K562 (cell line): ENCODE measurements around the gene CTNNA3. TPM values are rescaled to one million over a fixed set of nuclear protein-coding genes. Genes with fewer than 3 reads are reported as not detected.
"Not testable (repeated sequence)": the region's sequence is repeated elsewhere in the genome, so short reads cannot be mapped to it uniquely, and the experiment has no call there.

Experiments used
- ATAC-seq: fragments of 200-7000 bp; cut with Tn5 transposase; 3 replicates; pipeline ENCODE4 v1.9.1; 2020; ENCODE audit warnings: moderate library complexity
- BruUV-seq: library from RNA; stranded (reverse); fragments of 400-500 nt; replicated peaks from 2 replicates; lab custom pipeline; 2021; lab: Mats Ljungman, UMichigan
- CTCF ChIA-PET: fragments of 300-600 bp; formaldehyde crosslinking; extraction: SDS; loops from one replicate; lab custom pipeline; 2021; ENCODE audit warnings: low intra/inter-chr PET ratio; lab: Yijun Ruan, JAX
- POLR2A ChIA-PET: fragments of 300-600, 350-650 bp; sonication (Branson Sonifier 250); formaldehyde crosslinking; extraction: SDS; loops from one replicate; lab custom pipeline; 2021; ENCODE audit warnings: antibody characterized with exemption, inconsistent platforms; lab: Yijun Ruan, JAX
- DNase-seq, 4 experiments: peaks; one replicate each; pipeline versions ENCODE4 v3.0.0 to v3.0.0-alpha.2; 2011 to 2018; ENCODE audit warnings: low spot score in 3 of 4, mixed read lengths in 3 of 4; ENCODE audit errors: extremely low read depth in 1 of 4
- FAIRE-seq: peaks from 2 replicates; lab custom pipeline; 2011; peaks lifted over from hg19 to GRCh38; lab: Jason Lieb, UNC
- H2AFZ ChIP-seq: 2 replicates; pipeline ENCODE4 v1.6.0; 2011; ENCODE audit warnings: low read depth, low read length, control low read depth, inconsistent platforms
- H3K27ac ChIP-seq: fragments of 200-600 bp; 3 replicates; pipeline ENCODE4 v1.8.0; 2011; ENCODE audit warnings: low read depth, mild to moderate bottlenecking, control low read depth, inconsistent platforms, low read length, moderate library complexity, mixed read lengths; ENCODE audit errors: extremely low read depth
- H3K27me3 ChIP-seq, 2 experiments: fragments of 300-600 bp in 1 of 2; 2 replicates in 1 of 2; 3 replicates in 1 of 2; pipeline versions ENCODE4 v1.6.0 to v1.8.0; 2011; ENCODE audit warnings: inconsistent platforms in 2 of 2, low read length in 2 of 2, mild to moderate bottlenecking in 1 of 2, mixed read lengths in 1 of 2, moderate library complexity in 1 of 2; ENCODE audit not compliant: control insufficient read depth in 2 of 2, insufficient read depth in 2 of 2
- H3K36me3 ChIP-seq: fragments of 300-600 bp; 3 replicates; pipeline ENCODE4 v1.8.0; 2011; ENCODE audit warnings: mild to moderate bottlenecking, low read length, inconsistent platforms; ENCODE audit not compliant: control insufficient read depth, insufficient read depth
- H3K4me1 ChIP-seq, 2 experiments: fragments of 200-600 bp in 1 of 2; replicated peaks in 1 of 2; 2 replicates in 1 of 2; 3 replicates in 1 of 2; pipeline versions ENCODE4 v1.5.1 to v1.8.0; 2011; ENCODE audit warnings: inconsistent platforms in 2 of 2, low read length in 2 of 2, mild to moderate bottlenecking in 1 of 2, mixed read lengths in 1 of 2, moderate library complexity in 1 of 2; ENCODE audit not compliant: control insufficient read depth in 2 of 2, insufficient read depth in 2 of 2
- H3K4me2 ChIP-seq: 2 replicates; pipeline ENCODE4 v1.6.1; 2011; ENCODE audit warnings: low read length, control low read depth, inconsistent platforms, mixed read lengths; ENCODE audit not compliant: insufficient read depth
- H3K4me3 ChIP-seq: fragments of 200-600 bp; sonication (generic), shearing (Covaris generic); 2 replicates; pipeline ENCODE4 v1.5.1; 2016; ENCODE audit warnings: control low read depth, inconsistent platforms
- H3K79me2 ChIP-seq: fragments of 200-600 bp; 3 replicates; pipeline ENCODE4 v1.8.0; 2011; ENCODE audit warnings: low read length, inconsistent platforms; ENCODE audit not compliant: control insufficient read depth, insufficient read depth
- H3K9ac ChIP-seq, 2 experiments: 2 replicates each; pipeline versions ENCODE4 v1.6.0 to v1.6.1; 2011; ENCODE audit warnings: low read depth in 2 of 2, low read length in 2 of 2, control low read depth in 1 of 2, inconsistent platforms in 1 of 2, mild to moderate bottlenecking in 1 of 2, mixed read lengths in 1 of 2; ENCODE audit not compliant: insufficient read depth in 1 of 2
- H3K9me1 ChIP-seq: one replicate; pipeline ENCODE4 v1.6.0; 2011; ENCODE audit warnings: inconsistent platforms, mild to moderate bottlenecking, low read length, moderate library complexity; ENCODE audit not compliant: control insufficient read depth, insufficient read depth
- H3K9me3 ChIP-seq: replicated peaks from 2 replicates; pipeline ENCODE4 v1.5.1; 2011; ENCODE audit warnings: low read depth, low read length, inconsistent platforms; ENCODE audit not compliant: control insufficient read depth, insufficient read depth
- H4K20me1 ChIP-seq: replicated peaks from 2 replicates; pipeline ENCODE4 v1.6.1; 2011; ENCODE audit warnings: low read length, inconsistent platforms, mixed read lengths; ENCODE audit not compliant: control insufficient read depth, insufficient read depth
- ASH1L ChIP-seq: fragments of 450-650 bp; IDR thresholded peaks from 2 replicates; pipeline ENCODE4 v1.6.1; 2018; ENCODE audit warnings: borderline replicate concordance, mild to moderate bottlenecking, low read depth; ENCODE audit not compliant: partially characterized antibody
- C11orf30 ChIP-seq: fragments of 450-650 bp; IDR thresholded peaks from 2 replicates; pipeline ENCODE4 v1.6.1; 2016; ENCODE audit warnings: low read depth, mild to moderate bottlenecking
- CBX2 ChIP-seq: fragments of 200-600 bp; sonication (generic); IDR thresholded peaks from one replicate; pipeline ENCODE4 v1.6.1; 2012; ENCODE audit warnings: mild to moderate bottlenecking, low read length, inconsistent platforms; ENCODE audit not compliant: insufficient read depth, poor library complexity, severe bottlenecking
- CC2D1A ChIP-seq: fragments of 450-650 bp; IDR thresholded peaks from 2 replicates; pipeline ENCODE4 v1.6.1; 2017; ENCODE audit warnings: mild to moderate bottlenecking
- DEAF1 ChIP-seq: fragments of 450-650 bp; formaldehyde crosslinking; IDR thresholded peaks from 2 replicates; pipeline ENCODE4 v1.4.0; 2020; ENCODE audit warnings: mild to moderate bottlenecking, moderate library complexity
- HNRNPK ChIP-seq: fragments of 200-400 bp; formaldehyde crosslinking; IDR thresholded peaks from one replicate; pipeline ENCODE4 v1.6.1; 2018; ENCODE audit warnings: mild to moderate bottlenecking, low read depth, low read length; ENCODE audit not compliant: poor library complexity, severe bottlenecking
- MAFG ChIP-seq: fragments of 450-650 bp; conservative IDR thresholded peaks from 2 replicates; pipeline ENCODE4 v1.6.1; 2016; ENCODE audit warnings: missing genetic modification characterization, missing compliant biosample characterization
- NFYB ChIP-seq: IDR thresholded peaks from 2 replicates; pipeline ENCODE4 v1.6.1; 2011; ENCODE audit warnings: mild to moderate bottlenecking, moderate library complexity; ENCODE audit not compliant: insufficient read length; ENCODE audit errors: extremely low read depth
- SP2 ChIP-seq: IDR thresholded peaks from 2 replicates; pipeline ENCODE4 v1.6.1; 2011; ENCODE audit warnings: mild to moderate bottlenecking, low read depth, low read length, moderate library complexity; ENCODE audit not compliant: poor library complexity, severe bottlenecking; ENCODE audit errors: extremely low read depth
- THRAP3 ChIP-seq: fragments of 450-650 bp; IDR thresholded peaks from 2 replicates; pipeline ENCODE4 v1.6.1; 2016; ENCODE audit warnings: mild to moderate bottlenecking, inconsistent platforms, borderline replicate concordance
- ZFP30 ChIP-seq: fragments of 250-450 bp; sonication (Bioruptor Pico); IDR thresholded peaks from 2 replicates; pipeline ENCODE4 v1.8.0; 2022; ENCODE audit warnings: moderate library complexity, mild to moderate bottlenecking, inconsistent platforms, borderline replicate concordance
- ZNF316 ChIP-seq: fragments of 450-650 bp; IDR thresholded peaks from 2 replicates; pipeline ENCODE4 v1.6.1; 2016
- ZNF324 ChIP-seq: fragments of 250-450 bp; sonication (Bioruptor Pico); IDR thresholded peaks from 2 replicates; pipeline ENCODE4 v1.4.0; 2020; ENCODE audit warnings: mild to moderate bottlenecking
- WGBS: fragments of 100-300 bp; shearing (Covaris generic); methylation state at CpG from one replicate; pipeline ENCODE4 v1.1.6; 2016; ENCODE audit warnings: low coverage, mixed read lengths; ENCODE audit not compliant: insufficient coverage; ENCODE audit errors: missing lambda C conversion rate; 5-methylcytosine and 5-hydroxymethylcytosine counted together
- in situ Hi-C: fragments of 300-500 bp; cut with MboI; formaldehyde crosslinking; loops from 4 replicates; pipeline ENCODE4 v1.15.0; 2018; ENCODE audit warnings: inconsistent platforms, mixed read lengths
- intact Hi-C: fragments of 100-400 bp; cut with micrococcal nuclease; formaldehyde crosslinking; loops from 2 replicates; pipeline ENCODE4 v1.14.2; 2022
- polyA plus RNA-seq, 8 experiments: library from polyadenylated mRNA; depleted of rRNA in 4 of 8; stranded (reverse) in 5 of 8; unstranded in 3 of 8; fragments of >200 nt; fragmentation: Nextera tagmentation in 2 of 8; fragmentation: Illumina TruSeq in 1 of 8; extraction: Ambion mirVana in 2 of 8; extraction: Trizol in 1 of 8; gene quantifications; 2 replicates each; pipeline versions ENCODE4 v1.2.1 to v1.2.3, GENCODE V29; 2011 to 2014; ENCODE audit warnings: inconsistent platforms in 1 of 8, missing spikeins in 1 of 8
- total RNA-seq, 7 experiments: library from RNA; depleted of rRNA in 6 of 7; stranded (reverse); fragments of >200 nt in 6 of 7; fragmentation: Illumina TruSeq in 2 of 7; extraction: Trizol in 2 of 7; gene quantifications; 2 replicates each; pipeline versions ENCODE4 v1.2.1 to v1.2.3, GENCODE V29; 2011 to 2021; ENCODE audit warnings: low replicate concordance in 1 of 7

CTNNA3 gene
- total and polyA plus RNA-seq, 9 of the 15 experiments (the other 6 are each of a cell fraction or from before 2014, with no cell fraction given) = 0.04 TPM; not detected in 8

- H3K36me3 ChIP-seq, ATAC-seq, H3K4me3 ChIP-seq, H3K9me3 ChIP-seq, in situ Hi-C loops, H4K20me1 ChIP-seq, H3K4me2 ChIP-seq, H3K9ac ChIP-seq, BruUV-seq, H3K27me3 ChIP-seq, H3K79me2 ChIP-seq, CTCF ChIA-PET, DNase-seq, H3K4me1 ChIP-seq, H3K27ac ChIP-seq, FAIRE-seq, intact Hi-C loops, H3K9me1 ChIP-seq, H2AFZ ChIP-seq: not testable (repeated sequence)
- TF ChIP-seq CC2D1A (0 out of 2 replicates have a peak, but pooled peaks have one; percentile 37), ASH1L (peak; percentile 39), C11orf30 (peak; percentile 42; the same call in 1 of the 2 replicates), MAFG (tag) (peak; percentile 39; the same call in 1 of the 2 replicates), NFYB (peak; percentile 44), ZNF316 (peak; percentile 73)
- POLR2A ChIA-PET = interaction anchor here (0.9 kb wide), 1 partner anchor 14 kb away, joined by 3 read pairs; no protein-coding TSS in a partner anchor
- WGBS = 4% methylated on average over 8 of the region's 8 CpGs
Observed at GRCh38 chr10:67684140-67684539, 11.9 kb downstream of the CTNNA3 start.

GRCh38 chr10:67678335-67678974, 17.5 kb downstream of the CTNNA3 start:
- ATAC-seq (no peak), FAIRE-seq (no peak), DNase-seq (no peak)
- ChIA-PET POLR2A (no interaction called here), CTCF (no interaction called here)
- Histone ChIP-seq H3K9ac (no peak overlapping the region), H3K4me2 (no peak overlapping the region), H3K9me1 (no peaks in the 10 kb centered on the region), H3K27ac (no peak overlapping the region), H2AFZ (no peak overlapping the region), H3K36me3 (no peaks in the 10 kb centered on the region), H3K4me1 (no peaks in the 10 kb centered on the region), H3K4me3 (no peak overlapping the region), H4K20me1 (no peaks in the 10 kb centered on the region), H3K27me3 (no peaks in the 10 kb centered on the region), H3K9me3 (no peaks in the 10 kb centered on the region), H3K79me2 (no peaks in the 10 kb centered on the region)
- BruUV-seq = no TSS peak
- in situ Hi-C loops = no loop called here
- WGBS = 0% methylated on average over 1 of the region's 1 CpG
- intact Hi-C loops = no loop called here
- TF ChIP-seq SP2 (no peak), THRAP3 (no peak), HNRNPK (no peak), DEAF1 (CRISPR knock-in tag) (no peak), ZFP30 (CRISPR knock-in tag) (no peak), ZNF324 (CRISPR knock-in tag) (no peak), CBX2 (no peak)
